Activated CD4-positive, alpha-beta T cell treated with anti-CD3 and anti-CD28 coated beads, Interleukin-2, amount 50 U/mL, for 24 hours (primary cell): Measurements from ENCODE around the gene PLPPR1.
"Not testable (repeated sequence)": the region's sequence is repeated elsewhere in the genome, so short reads cannot be mapped to it uniquely, and the experiment has no call there.

Source experiments
- DNase-seq, 2 donors: peaks; one replicate each; pipeline ENCODE4 v3.0.0-alpha.2; 2020; ENCODE audit warnings: low read depth in 1 of 2, low spot score in 1 of 2

PLPPR1 gene

GRCh38 chr9:101274971-101275768 lies 246.6 kb downstream of the PLPPR1 start:
- DNase-seq = no peak

DNA sequence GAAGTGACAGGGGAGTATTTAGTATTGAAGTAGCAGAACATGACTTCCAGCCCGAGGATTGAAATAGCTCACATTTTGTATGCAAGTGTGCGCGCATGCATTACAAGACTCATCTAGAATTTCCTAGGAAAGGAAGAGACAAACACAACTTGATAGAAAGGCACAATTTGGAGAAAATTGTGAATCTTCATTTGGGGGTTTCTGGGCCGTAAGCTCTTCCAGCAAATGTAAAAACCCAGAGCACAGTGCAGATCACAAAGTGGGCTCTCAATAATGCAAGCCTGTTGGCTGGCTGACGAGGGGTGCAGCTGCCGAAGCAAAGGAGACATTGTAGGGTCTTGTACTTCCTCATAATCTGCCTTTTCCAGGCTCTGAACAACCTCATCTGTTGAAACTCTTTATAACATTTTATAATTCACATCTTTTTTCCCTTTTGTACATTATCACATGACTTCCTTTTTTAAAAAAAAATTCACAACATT lies 247.3 kb downstream of the PLPPR1 start:
- no peak for DNase-seq

DNA sequence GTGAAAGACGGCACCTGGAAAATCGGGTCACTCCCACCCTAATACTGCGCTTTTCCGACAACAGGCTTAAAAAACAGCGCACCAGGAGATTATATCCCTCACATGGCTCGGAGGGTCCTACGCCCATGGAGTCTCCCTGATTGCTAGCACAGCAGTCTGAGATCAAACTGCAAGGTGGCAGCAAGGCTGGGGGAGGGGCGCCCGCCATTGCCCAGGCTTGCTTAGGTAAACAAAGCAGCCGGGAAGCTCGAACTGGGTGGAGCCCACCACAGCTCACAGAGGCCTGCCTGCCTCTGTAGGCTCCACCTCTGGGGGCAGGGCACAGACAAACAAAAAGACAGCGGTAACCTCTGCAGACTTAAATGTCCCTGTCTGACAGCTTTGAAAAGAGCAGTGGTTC lies 262.5 kb downstream of the PLPPR1 start:
- not testable (repeated sequence) for DNase-seq

GRCh38 chr9:101299901-101300300 lies 271.4 kb downstream of the PLPPR1 start:
- DNase-seq = no peak

GRCh38 chr9:101307051-101307450 lies 278.5 kb downstream of the PLPPR1 start:
- no peak for DNase-seq

DNA sequence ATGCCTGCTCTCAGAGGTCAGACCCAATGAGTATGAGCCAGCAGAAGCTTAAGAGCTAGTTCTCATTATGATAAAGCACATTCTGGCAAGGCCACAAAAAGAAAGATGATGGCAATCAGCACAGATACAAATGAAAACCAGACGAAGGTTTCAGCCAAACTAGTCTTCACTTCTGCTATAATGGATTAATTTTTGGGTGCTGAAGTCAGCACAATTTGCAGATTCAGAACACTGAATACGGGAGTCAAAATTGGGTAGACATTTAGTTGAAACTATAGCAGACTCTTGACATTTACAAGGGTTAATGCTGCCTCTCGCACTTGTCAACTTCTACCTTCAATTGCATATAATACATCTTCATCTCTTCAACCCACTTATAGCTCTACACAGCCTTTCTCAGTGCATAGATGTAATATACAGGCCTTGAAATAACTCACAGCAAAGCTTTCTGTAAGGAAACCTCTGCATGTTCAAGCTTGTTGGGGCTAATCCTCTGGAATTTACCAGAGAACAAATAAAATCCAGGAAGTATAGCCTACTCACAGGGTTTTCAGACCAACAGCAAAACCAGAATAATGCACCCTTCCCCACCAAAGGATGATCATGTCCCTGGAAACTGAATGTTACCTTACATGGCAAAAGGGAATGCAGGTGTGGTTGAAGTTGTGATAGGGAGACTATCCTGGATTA lies 279.1 kb downstream of the PLPPR1 start:
- DNase-seq = no peak

DNA sequence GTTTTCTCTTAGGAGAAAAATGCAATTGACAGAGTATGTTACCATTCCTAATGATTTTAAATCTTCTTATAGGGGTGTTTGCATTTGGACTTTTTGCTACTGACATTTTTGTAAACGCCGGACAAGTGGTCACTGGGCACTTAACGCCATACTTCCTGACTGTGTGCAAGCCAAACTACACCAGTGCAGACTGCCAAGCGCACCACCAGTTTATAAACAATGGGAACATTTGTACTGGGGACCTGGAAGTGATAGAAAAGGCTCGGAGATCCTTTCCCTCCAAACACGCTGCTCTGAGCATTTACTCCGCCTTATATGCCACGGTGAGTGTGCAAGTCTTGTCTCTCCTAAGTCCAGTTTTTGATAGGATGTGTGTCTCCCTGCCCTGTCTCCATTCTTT lies 280.6 kb downstream of the PLPPR1 start:
- DNase-seq = no peak

DNA sequence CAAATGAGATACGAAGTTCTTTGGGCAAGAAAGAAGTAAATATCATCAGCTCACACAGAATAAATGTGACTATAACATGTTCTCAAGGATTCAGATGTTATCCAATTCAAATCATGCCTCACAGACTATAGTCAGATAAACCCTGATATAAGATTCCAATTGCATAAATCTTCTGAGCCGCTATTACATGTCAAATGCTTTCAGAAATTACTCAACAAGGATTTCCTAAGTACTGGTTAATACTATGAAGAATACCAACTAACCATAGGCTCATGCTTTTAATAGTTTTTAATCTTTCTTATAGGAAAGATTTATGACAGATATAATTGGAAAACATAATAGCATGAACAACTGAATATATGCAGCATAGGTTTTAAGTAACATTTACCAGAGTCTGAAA lies 282.7 kb downstream of the PLPPR1 start:
- no peak for DNase-seq

DNA sequence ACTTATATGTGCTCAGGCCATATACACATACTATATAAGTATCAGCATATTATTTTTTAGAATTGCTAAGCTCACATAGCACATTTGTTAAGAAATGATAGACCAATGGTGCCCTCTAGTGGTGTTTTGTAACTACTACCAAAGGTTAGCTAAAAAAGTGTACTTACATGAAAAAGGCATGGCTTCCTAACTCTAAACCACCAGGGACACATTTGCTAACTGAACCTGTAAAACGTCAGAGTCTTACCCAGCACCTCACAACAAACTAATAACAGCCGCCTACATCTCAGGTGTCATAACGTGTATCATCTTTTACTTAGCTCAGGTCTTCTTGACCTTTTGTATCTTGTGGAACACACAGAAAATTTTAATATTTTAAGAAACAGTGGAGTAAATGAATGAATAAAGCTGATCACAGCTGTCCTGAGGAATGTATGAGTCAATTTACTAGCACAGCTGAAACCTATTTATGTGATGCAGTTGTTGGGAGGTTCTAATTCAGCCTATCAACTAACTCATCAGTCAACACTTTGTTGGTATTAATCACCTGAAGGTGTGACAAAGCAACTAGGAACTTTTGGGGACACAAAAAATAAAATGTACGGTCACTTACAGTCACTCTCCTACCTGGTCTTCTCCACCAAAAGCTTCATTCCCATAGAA lies 283.4 kb downstream of the PLPPR1 start:
- peak in 1 of 2 donors; percentile 36 for DNase-seq

- no peak for DNase-seq
Observed at GRCh38 chr9:101312661-101313060, 284.1 kb downstream of the PLPPR1 start.

DNA sequence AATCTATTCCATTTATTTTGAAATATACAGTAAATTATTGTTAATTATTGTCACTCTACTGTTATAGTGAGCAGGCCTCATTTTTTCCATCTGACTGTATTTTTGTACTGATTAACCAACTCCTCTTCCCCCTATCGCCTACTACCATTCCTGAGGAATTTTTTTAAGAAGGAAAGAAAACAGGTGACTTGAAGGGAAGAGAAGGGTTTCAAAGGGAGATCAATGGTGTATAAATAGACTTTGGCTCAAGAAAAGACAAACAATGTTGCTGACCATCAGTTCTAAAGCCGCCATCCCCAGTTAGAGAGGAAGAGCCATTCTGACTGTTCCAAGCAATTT lies 286.6 kb downstream of the PLPPR1 start:
- DNase-seq = no peak

- no peak for DNase-seq
Observed at GRCh38 chr9:101317735-101318134, 289.2 kb downstream of the PLPPR1 start.

GRCh38 chr9:101323129-101323528 lies 294.6 kb downstream of the PLPPR1 start:
- no peak for DNase-seq

GRCh38 chr9:101324245-101324804 lies 295.8 kb downstream of the PLPPR1 start:
- DNase-seq = no peak

- no peak for DNase-seq
Observed at GRCh38 chr9:101325053-101325452, 296.5 kb downstream of the PLPPR1 start.

DNA sequence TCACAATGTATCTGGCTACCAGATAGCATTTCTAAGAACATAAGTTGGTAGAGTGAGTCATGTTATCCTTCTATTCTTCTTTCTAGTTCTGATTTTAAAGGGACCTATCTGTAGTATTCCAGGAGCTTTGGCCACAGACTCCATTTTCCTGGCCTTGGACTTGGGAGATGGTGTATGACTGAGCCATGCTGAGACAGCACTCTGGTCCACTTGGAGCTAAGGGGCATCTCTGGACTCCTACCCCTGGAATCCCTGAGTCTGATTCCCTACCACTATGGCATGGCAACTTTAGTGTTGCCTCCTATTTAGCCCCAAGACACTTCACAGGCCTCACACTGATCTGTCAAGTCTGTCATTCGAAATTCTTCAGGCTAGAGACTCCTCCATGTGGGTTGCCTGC lies 297.5 kb downstream of the PLPPR1 start:
- DNase-seq = no peak

GRCh38 chr9:101326501-101326900 lies 298.0 kb downstream of the PLPPR1 start:
- DNase-seq = no peak

- not testable (repeated sequence) for DNase-seq
Observed at GRCh38 chr9:101327422-101327909, 298.9 kb downstream of the PLPPR1 start.

GRCh38 chr9:101332362-101332761 lies 303.8 kb downstream of the PLPPR1 start:
- DNase-seq = no peak

GRCh38 chr9:101333490-101333889 lies 305.0 kb downstream of the PLPPR1 start:
- no peak for DNase-seq

GRCh38 chr9:101333926-101334702 lies 305.6 kb downstream of the PLPPR1 start:
- DNase-seq = no peak
